ENCODE results near the gene SCNN1A. TPM values are rescaled to one million over a fixed set of nuclear protein-coding genes. Genes with fewer than 3 reads are reported as not detected.

SCNN1A gene
- total and polyA plus RNA-seq, 2 donors from 2014 or later, result 225 to 452 TPM

DNA sequence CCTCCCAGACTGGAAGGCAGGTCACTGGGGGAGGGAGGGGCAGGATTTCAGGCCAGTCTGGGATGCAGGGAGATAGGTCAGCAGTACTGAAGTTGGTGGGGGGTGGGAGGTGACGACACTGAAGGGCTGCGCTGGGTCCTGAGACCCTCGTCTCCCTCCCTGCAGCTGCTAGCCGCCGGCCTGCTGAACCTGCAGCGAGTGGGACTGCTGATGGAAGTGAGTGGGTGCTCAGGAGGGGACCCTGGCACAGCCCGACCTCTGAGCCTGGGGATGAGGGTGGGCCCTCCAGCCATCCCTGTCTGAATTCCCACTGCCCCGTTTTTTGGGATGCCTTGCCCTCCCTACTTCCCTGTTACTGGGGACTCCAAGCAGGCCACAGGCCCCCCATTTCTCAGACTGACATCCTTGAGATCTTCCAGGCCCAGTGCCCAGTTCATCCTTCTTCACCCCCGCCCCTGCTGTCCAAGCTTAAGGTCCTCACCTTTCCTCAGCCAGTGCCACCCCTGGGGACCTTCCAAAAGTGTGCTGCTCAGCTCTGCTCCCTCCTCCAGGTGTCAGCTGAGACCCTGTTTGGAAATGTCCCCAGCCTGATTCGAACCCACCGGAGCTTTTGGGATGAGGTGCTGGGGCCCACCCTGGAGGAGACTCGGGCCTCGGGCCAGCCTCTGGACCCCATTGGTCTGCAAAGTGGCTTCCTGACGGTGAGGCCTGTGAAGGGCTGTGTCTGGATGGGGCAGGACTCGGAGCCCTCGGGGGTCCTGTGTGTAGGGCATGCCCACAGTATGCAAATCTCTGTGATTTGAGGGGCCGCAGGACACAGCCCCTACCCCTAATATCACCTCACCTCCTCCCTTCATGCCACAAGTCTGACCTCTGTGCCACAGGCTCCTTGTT lies 59.4 kb downstream of the SCNN1A start:
- no peaks in the 10 kb centered on the region for H3K9me3 ChIP-seq (ENCODE audit: control insufficient read depth in 2 of 3, insufficient read depth in 1 of 3, low read length in 3 of 3)
- H3K4me3 ChIP-seq (ENCODE audit: low read length in 3 of 3), result no peak overlapping the region
- FAIRE-seq, result no peak
- TF ChIP-seq, protein P1, sequence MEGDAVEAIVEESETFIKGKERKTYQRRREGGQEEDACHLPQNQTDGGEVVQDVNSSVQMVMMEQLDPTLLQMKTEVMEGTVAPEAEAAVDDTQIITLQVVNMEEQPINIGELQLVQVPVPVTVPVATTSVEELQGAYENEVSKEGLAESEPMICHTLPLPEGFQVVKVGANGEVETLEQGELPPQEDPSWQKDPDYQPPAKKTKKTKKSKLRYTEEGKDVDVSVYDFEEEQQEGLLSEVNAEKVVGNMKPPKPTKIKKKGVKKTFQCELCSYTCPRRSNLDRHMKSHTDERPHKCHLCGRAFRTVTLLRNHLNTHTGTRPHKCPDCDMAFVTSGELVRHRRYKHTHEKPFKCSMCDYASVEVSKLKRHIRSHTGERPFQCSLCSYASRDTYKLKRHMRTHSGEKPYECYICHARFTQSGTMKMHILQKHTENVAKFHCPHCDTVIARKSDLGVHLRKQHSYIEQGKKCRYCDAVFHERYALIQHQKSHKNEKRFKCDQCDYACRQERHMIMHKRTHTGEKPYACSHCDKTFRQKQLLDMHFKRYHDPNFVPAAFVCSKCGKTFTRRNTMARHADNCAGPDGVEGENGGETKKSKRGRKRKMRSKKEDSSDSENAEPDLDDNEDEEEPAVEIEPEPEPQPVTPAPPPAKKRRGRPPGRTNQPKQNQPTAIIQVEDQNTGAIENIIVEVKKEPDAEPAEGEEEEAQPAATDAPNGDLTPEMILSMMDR (IDR thresholded peaks at IDR 0.05; ENCODE audit: borderline replicate concordance, extremely low read depth, insufficient read depth), result no peak
- H3K27ac ChIP-seq (ENCODE audit: low read depth in 2 of 2, low read length in 2 of 2), result no peak overlapping the region
- H3K36me3 ChIP-seq (ENCODE audit: control insufficient read depth in 2 of 3, insufficient read depth in 3 of 3, low read length in 3 of 3), result no peaks in the 10 kb centered on the region
- no peaks in the 10 kb centered on the region for H3K27me3 ChIP-seq (ENCODE audit: control insufficient read depth, insufficient read depth, low read length)
- H3K9ac ChIP-seq (ENCODE audit: low read length in 3 of 3), result no peak overlapping the region
- intact Hi-C loops (cut with DNase I), result no loop called here
- peaks cover 0 to 14% (median 7%) of the 10 kb centered on the region in 3 donors for H3K4me1 ChIP-seq (ENCODE audit: control insufficient read depth in 2 of 3, insufficient read depth in 2 of 3, low read depth in 1 of 3, low read length in 3 of 3)
- peak in 1 of 5 donors; percentile 75 for DNase-seq

DNA sequence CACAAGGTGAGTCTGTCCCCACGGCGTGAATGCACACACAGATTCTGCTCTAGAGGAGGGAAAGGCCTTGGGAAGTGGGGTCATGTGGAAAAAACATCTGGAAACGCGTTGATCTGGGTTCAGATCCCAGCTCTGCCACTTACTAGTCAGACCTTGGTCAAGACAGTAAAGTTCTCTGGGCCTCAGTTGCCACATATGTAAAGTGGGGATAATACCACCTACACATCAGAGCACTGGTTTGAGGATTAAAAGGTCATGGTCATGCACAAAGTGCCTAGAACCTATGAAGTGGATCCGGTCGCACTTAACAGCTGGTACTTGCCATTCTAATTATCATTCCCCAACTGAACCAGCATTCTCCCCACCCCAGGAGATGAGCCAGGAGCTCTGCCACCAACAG lies 60.2 kb downstream of the SCNN1A start:
- DNase-seq (no peak), FAIRE-seq (no peak)
- no peaks in the 10 kb centered on the region for H3K27me3 ChIP-seq (ENCODE audit: control insufficient read depth, insufficient read depth, low read length)
- H3K36me3 ChIP-seq (ENCODE audit: control insufficient read depth in 2 of 3, insufficient read depth in 3 of 3, low read length in 3 of 3), result no peaks in the 10 kb centered on the region
- no peak overlapping the region for H3K4me3 ChIP-seq (ENCODE audit: low read length in 3 of 3)
- intact Hi-C loops (cut with DNase I), result no loop called here
- TF ChIP-seq, protein P1 (IDR thresholded peaks at IDR 0.05; ENCODE audit: borderline replicate concordance, extremely low read depth, insufficient read depth), result no peak
- no peak overlapping the region for H3K27ac ChIP-seq (ENCODE audit: low read depth in 2 of 2, low read length in 2 of 2)
- H3K9ac ChIP-seq (ENCODE audit: low read length in 3 of 3), result no peak overlapping the region
- H3K4me1 ChIP-seq (ENCODE audit: control insufficient read depth in 2 of 3, insufficient read depth in 2 of 3, low read depth in 1 of 3, low read length in 3 of 3), result peaks cover 0 to 16% (median 7%) of the 10 kb centered on the region in 3 donors
- no peaks in the 10 kb centered on the region for H3K9me3 ChIP-seq (ENCODE audit: control insufficient read depth in 2 of 3, insufficient read depth in 1 of 3, low read length in 3 of 3)

DNA sequence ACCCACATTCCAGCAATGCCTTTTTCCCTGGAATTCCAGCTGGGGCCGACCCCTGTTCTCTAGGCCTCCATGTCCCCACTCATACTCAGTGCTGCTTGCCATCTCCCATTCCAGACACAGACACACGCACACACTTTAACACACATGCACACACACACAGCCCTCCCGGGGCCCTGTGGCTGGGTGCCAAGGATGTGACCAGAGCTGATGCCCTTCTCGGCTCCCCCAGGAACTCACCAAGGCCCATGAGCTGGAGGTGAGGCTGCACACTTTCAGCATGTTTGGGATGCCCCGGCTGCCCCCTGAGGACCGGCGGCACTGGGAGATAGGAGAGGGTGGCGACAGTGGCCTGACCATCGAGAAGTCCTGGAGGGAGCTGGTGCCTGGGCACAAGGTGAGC lies 60.6 kb downstream of the SCNN1A start:
- H3K27me3 ChIP-seq (ENCODE audit: control insufficient read depth, insufficient read depth, low read length), result no peaks in the 10 kb centered on the region
- no peak for FAIRE-seq

More for the DNA sequence above, 60.6 kb downstream of the SCNN1A start:
- DNase-seq, result peak in 1 of 5 donors; percentile 69
- no peak overlapping the region for H3K27ac ChIP-seq (ENCODE audit: low read depth in 2 of 2, low read length in 2 of 2)
- H3K4me1 ChIP-seq (ENCODE audit: control insufficient read depth in 2 of 3, insufficient read depth in 2 of 3, low read depth in 1 of 3, low read length in 3 of 3), result peaks cover 0 to 16% (median 7%) of the 10 kb centered on the region in 3 donors
- intact Hi-C loops (cut with DNase I), result no loop called here
- no peaks in the 10 kb centered on the region for H3K36me3 ChIP-seq (ENCODE audit: control insufficient read depth in 2 of 3, insufficient read depth in 3 of 3, low read length in 3 of 3)
- H3K4me3 ChIP-seq (ENCODE audit: low read length in 3 of 3), result no peak overlapping the region
- H3K9me3 ChIP-seq (ENCODE audit: control insufficient read depth in 2 of 3, insufficient read depth in 1 of 3, low read length in 3 of 3), result no peaks in the 10 kb centered on the region
- TF ChIP-seq, protein P1 (IDR thresholded peaks at IDR 0.05; ENCODE audit: borderline replicate concordance, extremely low read depth, insufficient read depth), result no peak
- H3K9ac ChIP-seq (ENCODE audit: low read length in 3 of 3), result no peak overlapping the region
